Stimulated activated naive CD8-positive, alpha-beta T cell treated with anti-CD3 and anti-CD28 coated beads, Interleukin-15, amount 100 ng/mL, for 72 hours (primary cell): Measurements from ENCODE around the gene RYK.

ENCODE experiments used
- ATAC-seq: fragments of 150-1000 bp; cut with Tn5 transposase; 2 replicates; pipeline ENCODE4 v1.10.0; 2021; ENCODE audit warnings: mild to moderate bottlenecking, moderate library complexity
- DNase-seq, 2 donors: peaks; one replicate each; pipeline ENCODE4 v3.0.0; 2021 to 2022
- H3K27ac Mint-ChIP-seq, 2 donors: one replicate each; pipeline ENCODE4 v1.8.0; 2022; ENCODE audit warnings: mild to moderate bottlenecking in 2 of 2, mixed read lengths in 2 of 2, moderate library complexity in 2 of 2
- H3K27me3 Mint-ChIP-seq: one replicate; pipeline ENCODE4 v1.8.0; 2022; ENCODE audit warnings: mixed read lengths
- H3K4me1 Mint-ChIP-seq: one replicate; pipeline ENCODE4 v1.8.0; 2022; ENCODE audit warnings: mild to moderate bottlenecking, mixed read lengths
- H3K4me3 Mint-ChIP-seq, 2 donors: one replicate each; pipeline ENCODE4 v1.8.0; 2022; ENCODE audit warnings: mild to moderate bottlenecking in 2 of 2, mixed read lengths in 2 of 2, moderate library complexity in 1 of 2
- H3K9me3 Mint-ChIP-seq, 2 donors: one replicate each; pipeline ENCODE4 v1.8.0; 2022; ENCODE audit warnings: mixed read lengths in 2 of 2

Gene RYK

GRCh38 chr3:134250717-134251220 lies at the start of gene RYK:
RYK (minus strand) TSS chr3:134250859; CDS start chr3:134250654, 205 bp downstream.
- Mint-ChIP-seq H3K27me3 (peaks cover 13% of the 10 kb centered on the region), H3K4me1 (peaks cover 70% of the 10 kb centered on the region), H3K9me3 (peaks cover 0 to 5% of the 10 kb centered on the region in 2 donors), H3K4me3 (peak within 1 kb of the TSS; percentile 93 to 97), H3K27ac (peak within 1 kb of the TSS; percentile 90 to 96)
- ATAC-seq = peak; percentile 90
- peak; percentile 77 to 81 for DNase-seq

- DNase-seq = no peak
Observed at GRCh38 chr3:134299888-134300206, 49.2 kb upstream of the RYK start.

GRCh38 chr3:134299185-134299887 lies 48.7 kb upstream of the RYK start:
- Mint-ChIP-seq H3K9me3 (peaks cover 0 to 8% of the 10 kb centered on the region in 2 donors), H3K27me3 (peaks cover 28% of the 10 kb centered on the region), H3K4me3 (no peak overlapping the region), H3K27ac (no peak overlapping the region), H3K4me1 (no peaks in the 10 kb centered on the region)
- ATAC-seq (no peak), DNase-seq (no peak)

More at GRCh38 chr3:134299888-134300206, 49.2 kb upstream of the RYK start:
- no peak for ATAC-seq
- peaks cover 33% of the 10 kb centered on the region for H3K27me3 Mint-ChIP-seq
- H3K4me1 Mint-ChIP-seq = no peaks in the 10 kb centered on the region
- peaks cover 0 to 8% of the 10 kb centered on the region in 2 donors for H3K9me3 Mint-ChIP-seq
- H3K27ac Mint-ChIP-seq = no peak overlapping the region
- H3K4me3 Mint-ChIP-seq = no peak overlapping the region

- no peaks in the 10 kb centered on the region for H3K4me1 Mint-ChIP-seq
- DNase-seq (no peak), ATAC-seq (no peak)
- H3K9me3 Mint-ChIP-seq = peaks cover 0 to 8% of the 10 kb centered on the region in 2 donors
- H3K27ac Mint-ChIP-seq = no peak overlapping the region
- H3K27me3 Mint-ChIP-seq = peaks cover 18% of the 10 kb centered on the region
- no peak overlapping the region for H3K4me3 Mint-ChIP-seq
Observed at GRCh38 chr3:134298249-134298648, 47.6 kb upstream of the RYK start.

DNA sequence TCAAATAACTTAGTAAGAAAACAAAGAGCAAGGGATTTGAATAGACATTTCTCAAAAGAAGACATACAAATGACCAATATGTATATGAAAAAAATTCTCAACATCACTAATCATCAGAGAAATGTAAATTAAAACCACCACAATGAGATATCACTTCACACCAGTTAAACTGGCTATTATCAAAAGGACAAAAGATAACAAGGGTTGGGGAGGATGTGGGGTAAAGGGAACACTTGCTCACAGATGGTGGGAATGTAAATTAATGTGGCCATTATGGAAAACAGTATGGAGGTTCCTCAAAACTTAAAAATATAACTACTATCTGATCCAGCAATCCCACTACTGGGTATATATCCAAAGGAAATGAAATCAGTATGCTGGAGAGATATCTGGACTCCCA lies 46.0 kb upstream of the RYK start:
- DNase-seq = no peak
- no peak overlapping the region for H3K27ac Mint-ChIP-seq
- ATAC-seq = no peak
- peaks cover 0 to 8% of the 10 kb centered on the region in 2 donors for H3K9me3 Mint-ChIP-seq
- no peaks in the 10 kb centered on the region for H3K4me1 Mint-ChIP-seq
- no peak overlapping the region for H3K4me3 Mint-ChIP-seq
- peaks cover 18% of the 10 kb centered on the region for H3K27me3 Mint-ChIP-seq

DNA sequence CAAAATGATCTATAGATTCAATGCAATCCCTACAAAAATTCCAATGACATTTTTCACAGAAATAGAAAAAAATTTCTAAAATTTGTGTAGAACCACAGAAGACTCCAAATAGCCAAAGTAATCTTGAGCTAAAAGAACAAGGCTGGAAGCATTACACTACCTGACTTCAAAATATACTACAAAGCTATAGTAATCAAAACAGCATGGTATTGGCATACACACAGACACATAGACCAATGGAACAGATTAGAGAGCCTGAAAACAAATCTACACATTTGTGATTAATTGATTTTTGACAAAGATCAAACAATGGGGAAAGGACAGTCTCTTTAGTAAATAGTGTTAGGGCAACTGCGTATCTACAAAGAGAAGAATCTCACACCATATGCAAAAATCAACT lies 45.3 kb upstream of the RYK start:
- Mint-ChIP-seq H3K4me1 (no peaks in the 10 kb centered on the region), H3K9me3 (peaks cover 0 to 8% of the 10 kb centered on the region in 2 donors), H3K27me3 (peaks cover 23% of the 10 kb centered on the region), H3K4me3 (no peak overlapping the region), H3K27ac (no peak overlapping the region)
- ATAC-seq (no peak), DNase-seq (no peak)

DNA sequence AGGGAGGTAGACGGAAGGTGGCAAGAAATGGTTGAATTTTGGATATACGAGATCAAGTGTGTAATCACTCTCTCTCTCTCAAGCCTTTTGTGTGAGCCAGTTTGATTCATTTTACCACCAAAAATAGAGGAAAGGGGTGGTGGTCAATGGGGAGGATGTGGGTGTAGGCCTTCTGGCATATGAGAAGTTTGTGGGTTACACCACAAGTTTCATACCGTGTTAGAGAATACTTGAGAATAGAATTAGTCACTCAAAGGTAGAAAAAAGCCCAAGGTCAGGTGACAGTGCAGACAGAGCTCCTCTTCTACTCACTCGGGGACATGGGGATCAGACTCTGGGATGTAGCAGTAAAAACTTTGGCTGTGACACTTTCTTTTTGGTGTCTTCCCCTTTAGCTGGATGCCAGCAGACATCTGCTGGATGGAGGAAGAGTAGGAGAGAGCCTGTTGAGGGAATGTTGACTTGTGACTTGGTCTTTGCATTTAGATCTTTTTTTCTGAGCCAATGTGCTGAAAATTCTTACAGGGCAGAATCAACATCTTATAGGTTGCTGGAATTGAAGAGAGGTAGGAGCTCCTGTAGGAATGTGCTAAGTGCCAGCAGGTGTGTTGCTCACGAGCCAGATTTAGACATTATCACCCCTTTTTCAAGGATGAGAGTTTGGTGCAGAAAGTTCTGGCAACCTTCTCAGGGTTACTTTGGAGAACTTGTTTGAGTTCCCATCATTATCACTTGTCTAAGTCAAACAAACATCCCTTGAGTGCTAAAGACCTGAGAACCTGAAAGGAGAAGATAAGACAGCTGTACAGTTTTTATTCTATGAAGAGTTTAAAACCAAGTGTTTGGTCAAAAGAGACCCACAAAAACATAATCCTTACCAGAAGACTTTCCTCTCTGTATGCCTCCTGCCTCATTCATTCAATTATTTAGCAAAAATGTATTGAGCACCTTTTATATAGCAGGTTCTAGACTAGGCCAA lies 43.9 kb upstream of the RYK start:
- Mint-ChIP-seq H3K27me3 (peaks cover 30% of the 10 kb centered on the region), H3K9me3 (peaks cover 0 to 8% of the 10 kb centered on the region in 2 donors), H3K4me1 (no peaks in the 10 kb centered on the region), H3K27ac (no peak overlapping the region), H3K4me3 (no peak overlapping the region)
- DNase-seq = peak; percentile 64 to 82
- ATAC-seq = peak; percentile 100

- no peak for DNase-seq
- Mint-ChIP-seq H3K27me3 (peaks cover 41% of the 10 kb centered on the region), H3K9me3 (peaks cover 0 to 8% of the 10 kb centered on the region in 2 donors), H3K4me3 (no peak overlapping the region), H3K4me1 (no peaks in the 10 kb centered on the region), H3K27ac (no peak overlapping the region)
- ATAC-seq = no peak
Observed at GRCh38 chr3:134291319-134292254, 40.9 kb upstream of the RYK start.

- DNase-seq (no peak), ATAC-seq (no peak)
- Mint-ChIP-seq H3K27me3 (peaks cover 64% of the 10 kb centered on the region), H3K27ac (no peak overlapping the region), H3K4me3 (no peak overlapping the region), H3K4me1 (no peaks in the 10 kb centered on the region), H3K9me3 (no peaks in the 10 kb centered on the region)
Observed at GRCh38 chr3:134287512-134287911, 36.9 kb upstream of the RYK start.

DNA sequence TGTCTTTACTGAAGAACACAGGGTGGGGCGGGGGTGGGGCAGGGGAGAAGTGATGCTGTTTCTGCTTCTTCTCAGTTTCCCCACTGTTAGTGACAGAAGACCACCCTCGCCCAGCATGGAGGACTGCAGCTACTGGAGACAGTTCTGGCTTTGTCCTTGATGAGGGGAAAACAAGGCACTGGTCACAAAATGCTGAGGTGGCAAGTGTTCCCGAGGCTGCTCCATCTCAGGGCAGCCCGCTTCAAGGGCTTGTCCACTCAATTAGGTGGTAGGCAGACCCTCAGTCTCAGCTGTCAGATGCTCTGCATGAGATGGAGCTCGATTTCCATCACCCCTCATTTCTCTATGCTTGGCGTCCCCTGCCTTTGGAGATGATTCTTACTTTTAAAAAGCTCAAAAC lies 33.8 kb upstream of the RYK start:
- peaks cover 69% of the 10 kb centered on the region for H3K27me3 Mint-ChIP-seq

DNA sequence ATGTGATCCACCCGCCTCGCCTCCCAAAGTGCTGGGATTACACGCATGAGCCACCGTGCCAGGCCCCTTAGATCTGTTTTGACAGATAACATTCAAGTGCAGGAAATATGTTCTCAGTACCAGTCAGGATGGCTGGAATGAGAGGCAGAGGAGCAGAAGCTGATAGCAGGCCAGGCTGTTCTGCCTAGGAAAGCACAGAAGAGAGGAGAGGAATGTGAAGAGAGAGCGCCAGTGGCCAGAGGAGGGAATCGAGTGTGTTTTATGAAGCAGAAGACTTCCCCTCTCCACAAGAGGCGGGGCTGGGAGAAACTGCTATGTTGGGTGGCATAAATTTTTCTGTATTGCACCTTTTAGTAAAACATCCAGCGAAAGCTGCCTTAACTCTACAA lies 32.0 kb upstream of the RYK start:
- H3K9me3 Mint-ChIP-seq = no peaks in the 10 kb centered on the region
- H3K27ac Mint-ChIP-seq = no peak overlapping the region
- no peak overlapping the region for H3K4me3 Mint-ChIP-seq
- H3K4me1 Mint-ChIP-seq = no peaks in the 10 kb centered on the region
- peaks cover 62% of the 10 kb centered on the region for H3K27me3 Mint-ChIP-seq
- DNase-seq = no peak
- no peak for ATAC-seq

More for the DNA sequence above, 33.8 kb upstream of the RYK start:
- Mint-ChIP-seq H3K4me3 (no peak overlapping the region), H3K9me3 (no peaks in the 10 kb centered on the region), H3K4me1 (no peaks in the 10 kb centered on the region), H3K27ac (no peak overlapping the region)
- no peak for DNase-seq
- ATAC-seq = no peak

DNA sequence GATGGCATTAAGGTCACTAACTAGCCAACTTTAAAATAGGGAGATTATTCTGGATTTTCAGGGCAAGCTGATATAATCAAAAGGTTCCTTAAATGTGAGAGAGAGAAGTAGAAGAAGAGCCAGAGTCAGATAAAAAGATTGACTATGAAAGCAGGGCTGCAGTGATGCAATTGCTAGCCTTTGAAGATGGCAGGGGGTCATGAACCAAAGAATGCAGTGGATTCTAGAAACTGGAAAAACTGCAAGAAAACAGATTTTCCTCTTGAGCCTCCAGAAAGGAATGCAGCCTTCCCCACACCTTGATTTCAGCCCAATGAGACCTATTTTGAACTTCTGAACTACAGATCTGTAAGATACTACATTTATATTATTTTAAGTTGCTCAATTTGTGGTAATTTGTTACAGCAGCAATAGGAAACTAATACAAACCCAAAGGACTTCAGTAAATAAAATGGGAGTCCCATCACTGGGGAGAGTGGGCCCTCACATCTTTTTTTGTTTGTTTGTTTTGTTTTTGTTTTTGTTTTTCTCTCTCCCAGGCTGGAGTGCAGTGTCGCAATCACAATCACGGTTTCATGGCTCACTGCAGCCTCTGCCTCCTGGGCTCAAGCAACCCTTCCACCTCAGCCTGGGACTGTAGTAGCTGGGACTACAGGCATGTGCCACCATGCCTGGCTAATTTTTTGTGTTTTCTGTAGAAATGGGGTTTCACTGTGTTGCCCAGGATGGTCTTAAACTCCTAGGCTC lies 31.4 kb upstream of the RYK start:
- Mint-ChIP-seq H3K27ac (no peak overlapping the region), H3K27me3 (peaks cover 62% of the 10 kb centered on the region), H3K4me3 (no peak overlapping the region), H3K4me1 (no peaks in the 10 kb centered on the region), H3K9me3 (no peaks in the 10 kb centered on the region)
- no peak for DNase-seq
- no peak for ATAC-seq

DNA sequence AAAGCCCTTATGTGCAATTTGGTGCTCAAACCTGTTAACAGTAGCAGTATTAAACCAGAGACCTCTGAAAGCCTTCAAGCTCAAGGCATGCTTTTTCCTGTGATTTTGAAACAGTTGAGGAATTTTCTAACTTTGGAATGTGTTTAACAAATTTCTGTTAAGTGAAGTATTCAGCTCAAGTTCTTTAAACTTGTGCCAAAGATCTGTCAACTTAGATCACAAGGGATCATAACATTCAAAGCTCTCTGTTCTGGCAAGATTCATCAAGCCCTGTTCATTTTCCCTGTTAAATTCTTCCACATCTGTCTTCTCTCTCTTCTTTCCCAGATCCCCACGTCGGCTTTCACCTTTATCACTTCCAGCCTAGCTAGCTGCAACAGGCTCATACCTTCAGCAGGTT lies 28.8 kb upstream of the RYK start:
- Mint-ChIP-seq H3K27me3 (peaks cover 63% of the 10 kb centered on the region), H3K27ac (no peak overlapping the region), H3K4me3 (no peak overlapping the region), H3K4me1 (no peaks in the 10 kb centered on the region), H3K9me3 (no peaks in the 10 kb centered on the region)
- DNase-seq (no peak), ATAC-seq (no peak)

DNA sequence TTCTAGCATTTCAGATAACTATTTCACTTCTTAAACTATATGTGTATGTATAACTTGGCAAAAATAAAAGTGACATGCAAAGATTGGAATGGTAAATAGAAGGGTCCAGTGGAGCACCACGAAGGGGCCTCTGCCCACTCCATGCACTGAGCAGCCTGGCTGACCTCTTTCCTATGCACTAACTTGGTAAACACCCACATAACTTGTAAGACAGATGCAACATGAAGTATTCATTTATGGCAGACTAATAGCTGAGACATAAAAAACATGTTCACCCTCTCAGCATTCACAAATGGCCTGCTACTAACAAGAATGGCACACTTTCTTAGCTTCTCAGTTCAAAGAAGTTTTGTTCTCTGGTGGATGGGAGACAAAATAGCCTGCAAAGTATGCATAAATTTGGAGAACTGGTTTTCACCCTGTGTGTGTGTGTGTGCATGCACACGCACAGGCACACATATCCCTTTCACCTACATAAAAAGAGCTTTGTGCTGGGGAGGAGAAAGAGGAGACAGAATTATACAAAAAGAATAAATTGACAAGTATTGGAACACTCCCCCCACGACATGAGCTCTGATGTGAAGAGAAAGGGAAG lies 26.5 kb upstream of the RYK start:
- DNase-seq (no peak), ATAC-seq (no peak)
- Mint-ChIP-seq H3K27me3 (peaks cover 77% of the 10 kb centered on the region), H3K4me1 (no peaks in the 10 kb centered on the region), H3K27ac (no peak overlapping the region), H3K4me3 (no peak overlapping the region), H3K9me3 (no peaks in the 10 kb centered on the region)
